Measurements from ENCODE around the gene RAD21L1.
A peak's percentile ranks its signal among the peaks of the same experiment; 100 is the strongest.

The RAD21L1 gene

GRCh38 chr20:1274485-1275311 is 48.9 kb downstream of the RAD21L1 start:
- no peak for DNase-seq

- no peak for DNase-seq
Measured at GRCh38 chr20:1275919-1276318, 50.1 kb downstream of the RAD21L1 start.

GRCh38 chr20:1277529-1278322 is 51.9 kb downstream of the RAD21L1 start:
- DNase-seq = no peak

- DNase-seq = no peak
Measured at GRCh38 chr20:1278993-1279392, 53.1 kb downstream of the RAD21L1 start.

GRCh38 chr20:1280195-1281102 is 54.6 kb downstream of the RAD21L1 start:
- no peak for DNase-seq

GRCh38 chr20:1281279-1282057 is 55.6 kb downstream of the RAD21L1 start:
- no peak for DNase-seq

- no peak for DNase-seq
Measured at GRCh38 chr20:1282966-1283365, 57.1 kb downstream of the RAD21L1 start.

GRCh38 chr20:1283522-1284510 is 58.0 kb downstream of the RAD21L1 start:
- no peak for DNase-seq

GRCh38 chr20:1286267-1287024 is 60.6 kb downstream of the RAD21L1 start:
- peak; percentile 36 for DNase-seq

- DNase-seq = peak; percentile 7
Measured at GRCh38 chr20:1287306-1287705, 61.5 kb downstream of the RAD21L1 start.

GRCh38 chr20:1287787-1288569 is 62.1 kb downstream of the RAD21L1 start:
- DNase-seq = no peak

- DNase-seq = no peak
Measured at GRCh38 chr20:1291191-1291741, 65.4 kb downstream of the RAD21L1 start.

- no peak for DNase-seq
Measured at GRCh38 chr20:1292620-1293019, 66.8 kb downstream of the RAD21L1 start.

- no peak for DNase-seq
Measured at GRCh38 chr20:1293641-1294379, 68.0 kb downstream of the RAD21L1 start.

GRCh38 chr20:1294497-1294896 is 68.7 kb downstream of the RAD21L1 start:
- no peak for DNase-seq

- DNase-seq = no peak
Measured at GRCh38 chr20:1295276-1295930, 69.6 kb downstream of the RAD21L1 start.

GRCh38 chr20:1296117-1296610 is 70.3 kb downstream of the RAD21L1 start:
- DNase-seq = no peak
